ENCODE results near the gene RAB11FIP4. TPM values are rescaled to one million over a fixed set of nuclear protein-coding genes. Genes with fewer than 3 reads are reported as not detected.

The RAB11FIP4 gene
- total and polyA plus RNA-seq, 2 of the 13 experiments (the other 11 are each of a cell fraction or from before 2014, with no cell fraction given): 28.0 to 89.3 TPM

DNA sequence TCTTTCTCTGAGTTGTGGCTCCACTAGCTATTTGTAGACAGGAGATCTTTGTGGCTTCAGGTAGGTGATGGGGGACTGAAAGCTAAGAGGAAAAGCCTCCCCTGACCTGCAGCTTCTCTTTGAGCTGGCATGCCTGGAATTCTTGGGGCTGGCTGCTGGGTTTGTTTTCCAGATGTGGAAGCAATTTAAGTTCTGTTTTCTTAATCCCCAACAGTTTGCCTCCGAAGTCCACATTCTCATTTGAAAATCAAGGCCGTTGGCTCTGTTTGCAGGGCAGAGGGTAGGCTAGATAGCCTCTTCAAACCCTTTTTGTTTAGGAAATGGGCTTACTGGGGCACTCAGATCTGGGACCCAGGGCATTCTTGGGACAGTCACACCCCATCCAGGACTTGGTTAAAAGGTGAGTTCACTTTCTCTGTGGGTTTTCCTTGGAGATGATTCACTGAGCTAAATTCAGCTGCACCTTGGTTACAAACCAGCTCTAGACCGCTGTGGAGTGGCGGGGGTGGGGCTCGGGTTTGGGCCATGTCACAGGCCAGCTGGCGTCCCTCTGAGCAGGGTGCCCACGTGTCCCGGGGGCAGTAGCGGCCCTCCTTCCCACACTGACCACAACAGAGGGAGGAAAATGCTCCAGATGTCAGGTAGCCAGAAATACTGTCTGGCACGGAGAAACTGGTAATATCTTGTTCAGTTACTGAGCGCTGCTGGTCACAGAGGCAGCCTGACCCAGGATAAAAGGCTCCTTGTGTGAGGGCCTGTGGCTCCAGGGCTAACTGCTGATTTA lies 108.5 kb downstream of the RAB11FIP4 start (continued):
- TF ChIP-seq ZNF136 (CRISPR knock-in tag; IDR thresholded peaks at IDR 0.05; ENCODE audit: low read depth) (peak; percentile 68; the same call in 1 of the 2 replicates), ZNF761 (CRISPR knock-in tag; conservative IDR thresholded peaks at IDR 0.05) (0 out of 2 replicates have a peak, but pooled peaks have one; percentile 39), ZNF775 (CRISPR knock-in tag; IDR thresholded peaks at IDR 0.05; ENCODE audit: borderline replicate concordance) (peak; percentile 55; the same call in 1 of the 2 replicates), REPIN1 (CRISPR knock-in tag; IDR thresholded peaks at IDR 0.05; ENCODE audit: borderline replicate concordance, low read depth) (no peak), TCF7 (IDR thresholded peaks at IDR 0.05; ENCODE audit: low read depth) (peak; percentile 52), PITX1 (CRISPR knock-in tag; IDR thresholded peaks at IDR 0.05) (peak; percentile 92), EP300 (IDR thresholded peaks at IDR 0.05; ENCODE audit: low read depth in 2 of 2, low read length in 2 of 2) (peak; percentile 55 to 84; a peak in 3 of 4 replicates), EP300 (CRISPR knock-in tag; IDR thresholded peaks at IDR 0.05; ENCODE audit: borderline replicate concordance) (no peak), ASH2L (IDR thresholded peaks at IDR 0.05; ENCODE audit: insufficient read length, low read depth, low read length) (peak; percentile 55), PPARG (CRISPR knock-in tag; conservative IDR thresholded peaks at IDR 0.05) (peak; percentile 72; the same call in 1 of the 2 replicates), ZFY (CRISPR knock-in tag; IDR thresholded peaks at IDR 0.05) (peak; percentile 45; the same call in 1 of the 2 replicates), POLR2AphosphoS5 (IDR thresholded peaks at IDR 0.05; ENCODE audit: low read depth, low read length) (0 out of 2 replicates have a peak, but pooled peaks have one; percentile 13), KDM5A (IDR thresholded peaks at IDR 0.05; ENCODE audit: borderline replicate concordance, low read length) (no peak; the same call in 1 of the 2 replicates), ZKSCAN8 (CRISPR knock-in tag; IDR thresholded peaks at IDR 0.05; ENCODE audit: borderline replicate concordance) (0 out of 2 replicates have a peak, but pooled peaks have one; percentile 20), ZNF230 (CRISPR knock-in tag; IDR thresholded peaks at IDR 0.05) (0 out of 2 replicates have a peak, but pooled peaks have one; percentile 48), DMAP1 (CRISPR knock-in tag; IDR thresholded peaks at IDR 0.05) (peak; percentile 38; the same call in 1 of the 2 replicates), RARA (CRISPR knock-in tag; IDR thresholded peaks at IDR 0.05) (0 out of 2 replicates have a peak, but pooled peaks have one; percentile 9), ZSCAN25 (CRISPR knock-in tag; IDR thresholded peaks at IDR 0.05) (peak; percentile 87; the same call in 1 of the 2 replicates), ISL2 (CRISPR knock-in tag; IDR thresholded peaks at IDR 0.05) (peak; percentile 67), FOXO1 (CRISPR knock-in tag; IDR thresholded peaks at IDR 0.05) (peak; percentile 30; the same call in 1 of the 2 replicates), ZNF768 (CRISPR knock-in tag; IDR thresholded peaks at IDR 0.05) (0 out of 2 replicates have a peak, but pooled peaks have one; percentile 22)
- TF ChIP-seq, protein P1, sequence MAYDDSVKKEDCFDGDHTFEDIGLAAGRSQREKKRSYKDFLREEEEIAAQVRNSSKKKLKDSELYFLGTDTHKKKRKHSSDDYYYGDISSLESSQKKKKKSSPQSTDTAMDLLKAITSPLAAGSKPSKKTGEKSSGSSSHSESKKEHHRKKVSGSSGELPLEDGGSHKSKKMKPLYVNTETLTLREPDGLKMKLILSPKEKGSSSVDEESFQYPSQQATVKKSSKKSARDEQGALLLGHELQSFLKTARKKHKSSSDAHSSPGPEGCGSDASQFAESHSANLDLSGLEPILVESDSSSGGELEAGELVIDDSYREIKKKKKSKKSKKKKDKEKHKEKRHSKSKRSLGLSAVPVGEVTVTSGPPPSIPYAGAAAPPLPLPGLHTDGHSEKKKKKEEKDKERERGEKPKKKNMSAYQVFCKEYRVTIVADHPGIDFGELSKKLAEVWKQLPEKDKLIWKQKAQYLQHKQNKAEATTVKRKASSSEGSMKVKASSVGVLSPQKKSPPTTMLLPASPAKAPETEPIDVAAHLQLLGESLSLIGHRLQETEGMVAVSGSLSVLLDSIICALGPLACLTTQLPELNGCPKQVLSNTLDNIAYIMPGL (CRISPR knock-in tag; IDR thresholded peaks at IDR 0.05; ENCODE audit: borderline replicate concordance in 1 of 2, low read depth in 1 of 2): 0 out of 4 replicates have a peak, but pooled peaks of 1 of the 2 experiments have one; percentile 26
- TF ChIP-seq, protein P2, sequence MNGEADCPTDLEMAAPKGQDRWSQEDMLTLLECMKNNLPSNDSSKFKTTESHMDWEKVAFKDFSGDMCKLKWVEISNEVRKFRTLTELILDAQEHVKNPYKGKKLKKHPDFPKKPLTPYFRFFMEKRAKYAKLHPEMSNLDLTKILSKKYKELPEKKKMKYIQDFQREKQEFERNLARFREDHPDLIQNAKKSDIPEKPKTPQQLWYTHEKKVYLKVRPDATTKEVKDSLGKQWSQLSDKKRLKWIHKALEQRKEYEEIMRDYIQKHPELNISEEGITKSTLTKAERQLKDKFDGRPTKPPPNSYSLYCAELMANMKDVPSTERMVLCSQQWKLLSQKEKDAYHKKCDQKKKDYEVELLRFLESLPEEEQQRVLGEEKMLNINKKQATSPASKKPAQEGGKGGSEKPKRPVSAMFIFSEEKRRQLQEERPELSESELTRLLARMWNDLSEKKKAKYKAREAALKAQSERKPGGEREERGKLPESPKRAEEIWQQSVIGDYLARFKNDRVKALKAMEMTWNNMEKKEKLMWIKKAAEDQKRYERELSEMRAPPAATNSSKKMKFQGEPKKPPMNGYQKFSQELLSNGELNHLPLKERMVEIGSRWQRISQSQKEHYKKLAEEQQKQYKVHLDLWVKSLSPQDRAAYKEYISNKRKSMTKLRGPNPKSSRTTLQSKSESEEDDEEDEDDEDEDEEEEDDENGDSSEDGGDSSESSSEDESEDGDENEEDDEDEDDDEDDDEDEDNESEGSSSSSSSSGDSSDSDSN (CRISPR knock-in tag; IDR thresholded peaks at IDR 0.05): no peak
- TF ChIP-seq, protein P3, sequence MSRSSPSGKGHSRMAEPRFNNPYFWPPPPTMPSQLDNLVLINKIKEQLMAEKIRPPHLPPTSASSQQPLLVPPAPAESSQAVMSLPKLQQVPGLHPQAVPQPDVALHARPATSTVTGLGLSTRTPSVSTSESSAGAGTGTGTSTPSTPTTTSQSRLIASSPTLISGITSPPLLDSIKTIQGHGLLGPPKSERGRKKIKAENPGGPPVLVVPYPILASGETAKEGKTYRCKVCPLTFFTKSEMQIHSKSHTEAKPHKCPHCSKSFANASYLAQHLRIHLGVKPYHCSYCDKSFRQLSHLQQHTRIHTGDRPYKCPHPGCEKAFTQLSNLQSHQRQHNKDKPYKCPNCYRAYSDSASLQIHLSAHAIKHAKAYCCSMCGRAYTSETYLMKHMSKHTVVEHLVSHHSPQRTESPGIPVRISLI (CRISPR knock-in tag; IDR thresholded peaks at IDR 0.05; ENCODE audit: borderline replicate concordance): peak; percentile 33; the same call in 1 of the 2 replicates

All from HepG2 (cell line).